AG09309 (cell line): ENCODE results near the gene RASGRP2.

ENCODE experiments used
- DNase-seq: peaks from one replicate; pipeline ENCODE4 v3.0.0-alpha.2; 2010; ENCODE audit warnings: low read depth
- H3K4me3 ChIP-seq: 2 replicates; pipeline ENCODE4 v1.5.1; 2011; ENCODE audit warnings: mild to moderate bottlenecking, low read depth, low read length, moderate library complexity; ENCODE audit not compliant: control insufficient read depth
- CTCF ChIP-seq: IDR thresholded peaks from 2 replicates; pipeline ENCODE4 v1.5.1; 2011; ENCODE audit warnings: mild to moderate bottlenecking, low read depth, low read length, inconsistent platforms; ENCODE audit not compliant: insufficient read depth, control insufficient read depth; ENCODE audit errors: missing control alignments

Gene RASGRP2

GRCh38 chr11:64679846-64680245 lies 64.1 kb downstream of the RASGRP2 start:
- DNase-seq: no peak
- TF ChIP-seq CTCF: no peak
- no peak overlapping the region for H3K4me3 ChIP-seq

- DNase-seq: no peak
- no peak for TF ChIP-seq CTCF
- no peak overlapping the region for H3K4me3 ChIP-seq
Measured at GRCh38 chr11:64677441-64678023, 66.4 kb downstream of the RASGRP2 start.
